Erythroblast (primary cell): ENCODE measurements around the gene DNMT3L.
"Not testable (repeated sequence)": the region's sequence is repeated elsewhere in the genome, so short reads cannot be mapped to it uniquely, and the experiment has no call there.

ENCODE experiments used
- DNase-seq, 2 experiments: peaks; one replicate each; lab custom pipeline; 2025; lab: John Stamatoyannopoulos, UW
- GATA1 ChIP-seq: IDR thresholded peaks from 2 replicates; pipeline ENCODE4 v1.6.1; 2011; ENCODE audit warnings: low read depth, mild to moderate bottlenecking, control low read depth, low read length, moderate library complexity
- POLR2A ChIP-seq: IDR thresholded peaks from 2 replicates; pipeline ENCODE4 v1.6.1; 2011; ENCODE audit warnings: mild to moderate bottlenecking, low read length

DNMT3L gene

GRCh38 chr21:44207860-44208646 lies 53.6 kb downstream of the DNMT3L start:
- DNase-seq, result not testable (repeated sequence)

- DNase-seq, result not testable (repeated sequence)
These were observed 54.7 kb downstream of the DNMT3L start for GRCh38 chr21:44206698-44207676.

GRCh38 chr21:44206187-44206586 lies 55.5 kb downstream of the DNMT3L start:
- DNase-seq, result not testable (repeated sequence)

- not testable (repeated sequence) for DNase-seq
These were observed 59.0 kb downstream of the DNMT3L start for GRCh38 chr21:44202590-44203299.

DNA sequence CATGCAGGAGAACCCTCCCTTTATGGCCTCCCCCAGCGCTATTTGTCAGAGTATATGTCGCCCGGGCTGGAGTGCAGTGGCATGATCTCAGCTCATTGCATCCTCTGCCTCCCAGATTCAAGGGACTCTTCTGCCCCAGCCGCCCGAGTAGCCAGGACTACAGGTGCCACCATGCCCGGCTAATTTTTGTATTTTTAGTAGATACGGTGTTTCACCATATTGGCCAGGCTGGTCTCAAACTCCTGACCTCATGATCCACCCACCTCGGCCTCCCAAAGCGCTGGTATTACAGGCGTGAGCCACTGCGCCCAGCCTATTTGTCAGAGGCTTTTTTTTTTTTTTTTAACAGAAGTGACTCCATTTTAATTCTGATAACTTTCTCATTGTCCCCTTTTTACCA lies 61.7 kb downstream of the DNMT3L start:
- not testable (repeated sequence) for DNase-seq

GRCh38 chr21:44199448-44199847 lies 62.2 kb downstream of the DNMT3L start:
- no peak for DNase-seq
- no peak for TF ChIP-seq GATA1
- no peak for TF ChIP-seq POLR2A

- not testable (repeated sequence) for DNase-seq
These were observed 64.6 kb downstream of the DNMT3L start for GRCh38 chr21:44197156-44197516.
